HepG2 (cell line): ENCODE data around the gene KCNK6. TPM values are rescaled to one million over a fixed set of nuclear protein-coding genes. Genes with fewer than 3 reads are reported as not detected.

ENCODE experiments used
- ATF6 ChIP-seq: sonication (generic); formaldehyde crosslinking; conservative IDR thresholded peaks from 2 replicates; pipeline ENCODE4 v1.4.0; 2020; ENCODE audit warnings: missing genetic modification reagents
- E2F1 ChIP-seq: sonication (generic); formaldehyde crosslinking; IDR thresholded peaks from 2 replicates; pipeline ENCODE4 v1.5.0; 2020; ENCODE audit warnings: missing genetic modification reagents
- HIVEP1 ChIP-seq: sonication (generic); formaldehyde crosslinking; IDR thresholded peaks from 2 replicates; pipeline ENCODE4 v1.4.0; 2020; ENCODE audit warnings: mild to moderate bottlenecking, missing genetic modification reagents
- KIAA2018 ChIP-seq: sonication (generic); formaldehyde crosslinking; IDR thresholded peaks from 2 replicates; pipeline ENCODE4 v1.5.0; 2020; ENCODE audit warnings: mild to moderate bottlenecking, missing genetic modification reagents, borderline replicate concordance
- NR1H2 ChIP-seq: sonication (generic); formaldehyde crosslinking; IDR thresholded peaks from 2 replicates; pipeline ENCODE4 v1.8.1; 2022; ENCODE audit warnings: low read depth, missing genetic modification reagents, borderline replicate concordance
- PHF5A ChIP-seq: IDR thresholded peaks from one replicate; pipeline ENCODE4 v1.6.1; 2018; ENCODE audit warnings: low read depth, missing genetic modification reagents; ENCODE audit not compliant: unreplicated experiment
- RFX1 ChIP-seq: fragments of 450-650 bp; IDR thresholded peaks from 2 replicates; pipeline ENCODE4 v1.6.1; 2017
- ZEB1 ChIP-seq: IDR thresholded peaks from 2 replicates; pipeline ENCODE4 v1.6.1; 2012; ENCODE audit warnings: mild to moderate bottlenecking, low read depth, inconsistent platforms; ENCODE audit not compliant: insufficient replicate concordance
- ZNF138 ChIP-seq: sonication (generic); formaldehyde crosslinking; IDR thresholded peaks from 2 replicates; pipeline ENCODE4 v1.5.0; 2020; ENCODE audit warnings: mild to moderate bottlenecking, low read depth, missing genetic modification reagents
- ZNF3 ChIP-seq: IDR thresholded peaks from 2 replicates; pipeline ENCODE4 v1.7.0; 2017; ENCODE audit warnings: inconsistent platforms
- ZNF512 ChIP-seq: sonication (generic); formaldehyde crosslinking; IDR thresholded peaks from 2 replicates; pipeline ENCODE4 v1.4.0; 2020; ENCODE audit warnings: mild to moderate bottlenecking, missing genetic modification reagents
- ZNF576 ChIP-seq: sonication (generic); formaldehyde crosslinking; IDR thresholded peaks from 2 replicates; pipeline ENCODE4 v1.4.0; 2020; ENCODE audit warnings: mild to moderate bottlenecking, missing genetic modification reagents
- ZNF713 ChIP-seq: sonication (generic); formaldehyde crosslinking; IDR thresholded peaks from 2 replicates; pipeline ENCODE4 v1.4.0; 2020; ENCODE audit warnings: mild to moderate bottlenecking, missing genetic modification reagents
- ZNF768 ChIP-seq: sonication (generic); formaldehyde crosslinking; IDR thresholded peaks from 2 replicates; pipeline ENCODE4 v1.4.0; 2020; ENCODE audit warnings: missing genetic modification reagents
- ZNF775 ChIP-seq: sonication (generic); formaldehyde crosslinking; IDR thresholded peaks from 2 replicates; pipeline ENCODE4 v1.4.0; 2020; ENCODE audit warnings: missing genetic modification reagents, mild to moderate bottlenecking, moderate library complexity, borderline replicate concordance
- polyA plus RNA-seq, 8 experiments: library from polyadenylated mRNA; depleted of rRNA in 3 of 8; stranded (reverse) in 7 of 8; unstranded in 1 of 8; fragments of >200 nt; fragmentation: Illumina TruSeq in 4 of 8; extraction: Trizol in 4 of 8; gene quantifications; 2 replicates each; pipeline versions ENCODE4 v1.2.1 to v1.2.3, GENCODE V29; 2011 to 2016; ENCODE audit warnings: low read depth in 4 of 8, missing spikeins in 1 of 8, mixed read lengths in 1 of 8; ENCODE audit not compliant: insufficient read depth in 1 of 8
- total RNA-seq, 5 experiments: library from RNA; depleted of rRNA; stranded (reverse); fragments of >200 nt; fragmentation: Illumina TruSeq; extraction: Trizol; gene quantifications; 2 replicates each; pipeline ENCODE4 v1.2.3, GENCODE V29; 2016; ENCODE audit warnings: low read depth in 1 of 5

KCNK6 gene
- total and polyA plus RNA-seq, 2 of the 13 experiments (the other 11 are each of a cell fraction or from before 2014, with no cell fraction given) = 0.03 TPM; not detected in 1

GRCh38 chr19:38374332-38375097, 54.9 kb downstream of the KCNK6 start, which contains the start of gene PSMD8 (continued):
- peak; percentile 70; the same call in 1 of the 2 replicates for TF ChIP-seq KIAA2018
- TF ChIP-seq NR1H2 (CRISPR knock-in tag) = no peak
- TF ChIP-seq HIVEP1 = peak; percentile 70; the same call in 1 of the 2 replicates
- no peak for TF ChIP-seq ZNF512 (CRISPR knock-in tag)
- TF ChIP-seq ZNF138 (CRISPR knock-in tag) = peak; percentile 91
- TF ChIP-seq ATF6 (CRISPR knock-in tag) = no peak
- TF ChIP-seq ZNF3 (CRISPR knock-in tag) = no peak
- TF ChIP-seq PHF5A (CRISPR knock-in tag) = no peak
- no peak; the same call in 1 of the 2 replicates for TF ChIP-seq ZNF576 (CRISPR knock-in tag)
- TF ChIP-seq RFX1 = no peak
- no peak for TF ChIP-seq ZNF713
- 0 out of 2 replicates have a peak, but pooled peaks have one; percentile 62 for TF ChIP-seq ZNF775 (CRISPR knock-in tag)
- TF ChIP-seq E2F1 (CRISPR knock-in tag) = peak; percentile 75
- TF ChIP-seq ZEB1 = peak; percentile 23
- peak; percentile 77; the same call in 1 of the 2 replicates for TF ChIP-seq ZNF768 (CRISPR knock-in tag)
